Gastroesophageal sphincter (tissue), 3 donors: ENCODE measurements around the gene LBHD2.

Experiments
- EP300 ChIP-seq: sonication (generic); formaldehyde crosslinking; IDR thresholded peaks from one replicate; pipeline ENCODE4 v1.6.1; 2017; ENCODE audit warnings: antibody characterized with exemption, mild to moderate bottlenecking
- TF ChIP-seq, protein P1 (sequence below), 4 experiments: fragments of 200-600 bp in 2 of 4; fragments of 450-650 bp in 2 of 4; sonication (generic) in 1 of 4; IDR thresholded peaks; one replicate each; pipeline ENCODE4 v1.5.1; 2017 to 2019; ENCODE audit warnings: antibody characterized with exemption in 4 of 4, mild to moderate bottlenecking in 2 of 4, moderate library complexity in 2 of 4

DNA sequence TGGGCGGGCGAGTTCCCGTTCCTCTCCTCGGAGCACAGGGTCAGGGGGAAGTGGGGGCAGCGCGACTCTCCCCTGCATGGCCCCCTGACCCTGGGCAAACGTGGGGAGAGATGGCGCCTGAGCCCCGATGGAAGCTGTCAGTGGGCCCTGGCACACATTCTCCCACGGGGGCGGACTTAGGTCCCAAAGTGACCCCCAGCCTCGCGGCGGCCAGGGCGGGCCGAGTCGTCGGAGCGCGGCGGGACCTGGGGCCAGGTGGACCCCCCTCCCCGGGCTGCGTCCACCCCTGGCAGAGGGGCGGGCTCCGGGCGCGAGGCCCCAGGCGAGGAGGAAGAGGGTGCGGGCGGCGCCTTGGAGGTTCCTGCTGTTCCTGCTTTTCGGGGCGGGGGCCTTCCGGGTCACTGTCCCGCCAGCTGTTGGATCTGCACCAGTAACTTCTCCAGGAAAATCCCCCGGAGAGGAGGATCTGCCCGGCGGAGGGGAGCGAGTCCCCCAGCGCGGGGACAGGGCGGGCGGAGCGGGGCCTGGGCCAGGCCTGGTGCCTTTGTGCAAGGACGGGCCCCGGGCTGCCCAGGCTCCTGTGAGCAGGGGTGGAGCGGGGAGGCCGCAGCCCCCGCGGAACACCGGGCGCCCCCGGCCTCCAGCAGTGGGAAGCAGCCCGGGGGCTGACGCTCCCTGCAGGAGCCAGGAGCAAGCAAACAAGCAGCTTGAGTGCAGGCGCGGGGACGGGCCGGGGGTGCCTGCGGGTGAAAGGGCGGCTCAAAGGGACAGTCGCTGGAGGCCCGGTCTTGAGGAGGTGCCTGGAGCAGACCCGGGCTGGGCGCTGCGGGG is 54.5 kb downstream of the LBHD2 start:
- TF ChIP-seq, protein P1, sequence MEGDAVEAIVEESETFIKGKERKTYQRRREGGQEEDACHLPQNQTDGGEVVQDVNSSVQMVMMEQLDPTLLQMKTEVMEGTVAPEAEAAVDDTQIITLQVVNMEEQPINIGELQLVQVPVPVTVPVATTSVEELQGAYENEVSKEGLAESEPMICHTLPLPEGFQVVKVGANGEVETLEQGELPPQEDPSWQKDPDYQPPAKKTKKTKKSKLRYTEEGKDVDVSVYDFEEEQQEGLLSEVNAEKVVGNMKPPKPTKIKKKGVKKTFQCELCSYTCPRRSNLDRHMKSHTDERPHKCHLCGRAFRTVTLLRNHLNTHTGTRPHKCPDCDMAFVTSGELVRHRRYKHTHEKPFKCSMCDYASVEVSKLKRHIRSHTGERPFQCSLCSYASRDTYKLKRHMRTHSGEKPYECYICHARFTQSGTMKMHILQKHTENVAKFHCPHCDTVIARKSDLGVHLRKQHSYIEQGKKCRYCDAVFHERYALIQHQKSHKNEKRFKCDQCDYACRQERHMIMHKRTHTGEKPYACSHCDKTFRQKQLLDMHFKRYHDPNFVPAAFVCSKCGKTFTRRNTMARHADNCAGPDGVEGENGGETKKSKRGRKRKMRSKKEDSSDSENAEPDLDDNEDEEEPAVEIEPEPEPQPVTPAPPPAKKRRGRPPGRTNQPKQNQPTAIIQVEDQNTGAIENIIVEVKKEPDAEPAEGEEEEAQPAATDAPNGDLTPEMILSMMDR (IDR thresholded peaks at IDR 0.05) = no peak
- TF ChIP-seq EP300 = no peak
